Cardiac muscle cell (in vitro differentiated cells and primary cell): Measurements from ENCODE around the gene DND1. TPM values are rescaled to one million over a fixed set of nuclear protein-coding genes. Genes with fewer than 3 reads are reported as not detected.
"Not testable (repeated sequence)": the region's sequence is repeated elsewhere in the genome, so short reads cannot be mapped to it uniquely, and the experiment has no call there.

ENCODE experiments used
- DNase-seq, 2 donors: peaks; one replicate each; pipeline versions ENCODE4 v3.0.0 to v3.0.0-alpha.2; 2010 to 2017; ENCODE audit warnings: low read depth in 1 of 2, low spot score in 1 of 2
- H3K27ac ChIP-seq: fragments of 200-600 bp; sonication (generic); 2 replicates; pipeline ENCODE4 v1.5.1; 2016
- H3K27me3 ChIP-seq: fragments of 200-600 bp; sonication (generic); 2 replicates; pipeline ENCODE4 v1.6.0; 2016; ENCODE audit warnings: control low read depth
- H3K36me3 ChIP-seq: fragments of 200-600 bp; sonication (generic); 2 replicates; pipeline ENCODE4 v1.5.1; 2016; ENCODE audit warnings: control low read depth
- H3K4me1 ChIP-seq: fragments of 200-600 bp; sonication (generic); 2 replicates; pipeline ENCODE4 v1.8.1; 2017; ENCODE audit warnings: low read depth, mild to moderate bottlenecking, mixed run types
- H3K4me3 ChIP-seq: fragments of 200-600 bp; sonication (generic); 2 replicates; pipeline ENCODE4 v1.5.1; 2016; ENCODE audit warnings: mild to moderate bottlenecking
- H3K9me3 ChIP-seq: fragments of 200-600 bp; sonication (generic); 2 replicates; pipeline ENCODE4 v1.5.1; 2017; ENCODE audit warnings: low read depth, mild to moderate bottlenecking, control low read depth
- CTCF ChIP-seq: IDR thresholded peaks from 2 replicates; pipeline ENCODE4 v1.5.1; 2012; ENCODE audit warnings: low read depth, mild to moderate bottlenecking, low read length
- polyA plus RNA-seq: library from polyadenylated mRNA; unstranded; fragments of >200 nt; fragmentation: Nextera tagmentation; extraction: Ambion mirVana; gene quantifications from 2 replicates; pipeline ENCODE4 v1.2.1, GENCODE V29; 2016
- total RNA-seq: library from RNA; depleted of rRNA; stranded (reverse); fragments of >200 nt; gene quantifications from 2 replicates; pipeline ENCODE4 v1.2.3, GENCODE V29; 2016

Gene DND1
- 1.0 and 2.1 TPM in 2 replicates for total RNA-seq
- polyA plus RNA-seq, result 0.86 and 0.94 TPM in 2 replicates

- no peak within 1 kb of the TSS for H3K4me3 ChIP-seq
- H3K9me3 ChIP-seq, result no peaks in the 10 kb centered on the region
- no peak for TF ChIP-seq CTCF
- peaks cover 42% of the 10 kb centered on the region for H3K36me3 ChIP-seq
- DNase-seq, result no peak
- no peaks in the 10 kb centered on the region for H3K4me1 ChIP-seq
- H3K27ac ChIP-seq, result no peak within 1 kb of the TSS
- H3K27me3 ChIP-seq, result no peaks in the 10 kb centered on the region
These were observed at the start of gene DND1 for GRCh38 chr5:140673187-140673976. TSS of gene DND1 (minus strand) at chr5:140673576. CDS start at chr5:140673542, 34 bp downstream.

- H3K27ac ChIP-seq, H3K36me3 ChIP-seq, H3K4me1 ChIP-seq, DNase-seq, H3K9me3 ChIP-seq, H3K4me3 ChIP-seq, H3K27me3 ChIP-seq: not testable (repeated sequence)
These were observed 48.0 kb upstream of the DND1 start for GRCh38 chr5:140721395-140721794.

GRCh38 chr5:140720738-140721137 is 47.4 kb upstream of the DND1 start:
- not testable (repeated sequence) for DNase-seq, H3K27me3 ChIP-seq, H3K36me3 ChIP-seq, H3K9me3 ChIP-seq, H3K4me1 ChIP-seq, H3K4me3 ChIP-seq, H3K27ac ChIP-seq

- H3K27ac ChIP-seq, result no peak overlapping the region
- TF ChIP-seq CTCF, result no peak
- no peaks in the 10 kb centered on the region for H3K27me3 ChIP-seq
- no peaks in the 10 kb centered on the region for H3K4me1 ChIP-seq
- no peak for DNase-seq
- H3K9me3 ChIP-seq, result no peaks in the 10 kb centered on the region
- no peak overlapping the region for H3K4me3 ChIP-seq
- no peaks in the 10 kb centered on the region for H3K36me3 ChIP-seq
These were observed 44.9 kb upstream of the DND1 start for GRCh38 chr5:140718266-140718592.

GRCh38 chr5:140716238-140716637 is 42.9 kb upstream of the DND1 start:
- not testable (repeated sequence) for H3K27ac ChIP-seq, DNase-seq, H3K27me3 ChIP-seq, H3K4me1 ChIP-seq, H3K9me3 ChIP-seq, H3K36me3 ChIP-seq, H3K4me3 ChIP-seq

GRCh38 chr5:140713562-140714094 is 40.3 kb upstream of the DND1 start:
- no peaks in the 10 kb centered on the region for H3K27me3 ChIP-seq
- no peaks in the 10 kb centered on the region for H3K4me1 ChIP-seq
- DNase-seq, result no peak
- H3K9me3 ChIP-seq, result no peaks in the 10 kb centered on the region
- H3K27ac ChIP-seq, result no peak overlapping the region
- no peak overlapping the region for H3K4me3 ChIP-seq
- no peaks in the 10 kb centered on the region for H3K36me3 ChIP-seq
- TF ChIP-seq CTCF, result no peak

- TF ChIP-seq CTCF, result no peak
- H3K27ac ChIP-seq, result no peak overlapping the region
- H3K4me3 ChIP-seq, result no peak overlapping the region
These were observed 38.4 kb upstream of the DND1 start for GRCh38 chr5:140711794-140712193.

More at GRCh38 chr5:140711794-140712193, 38.4 kb upstream of the DND1 start:
- H3K27me3 ChIP-seq, result no peaks in the 10 kb centered on the region
- no peaks in the 10 kb centered on the region for H3K4me1 ChIP-seq
- no peaks in the 10 kb centered on the region for H3K36me3 ChIP-seq
- DNase-seq, result no peak
- no peaks in the 10 kb centered on the region for H3K9me3 ChIP-seq
